ENCODE data around the gene APOL3. TPM values are rescaled to one million over a fixed set of nuclear protein-coding genes. Genes with fewer than 3 reads are reported as not detected.

Gene APOL3
- total RNA-seq, 1 experiment from 2014 or later, result 3.2 TPM

DNA sequence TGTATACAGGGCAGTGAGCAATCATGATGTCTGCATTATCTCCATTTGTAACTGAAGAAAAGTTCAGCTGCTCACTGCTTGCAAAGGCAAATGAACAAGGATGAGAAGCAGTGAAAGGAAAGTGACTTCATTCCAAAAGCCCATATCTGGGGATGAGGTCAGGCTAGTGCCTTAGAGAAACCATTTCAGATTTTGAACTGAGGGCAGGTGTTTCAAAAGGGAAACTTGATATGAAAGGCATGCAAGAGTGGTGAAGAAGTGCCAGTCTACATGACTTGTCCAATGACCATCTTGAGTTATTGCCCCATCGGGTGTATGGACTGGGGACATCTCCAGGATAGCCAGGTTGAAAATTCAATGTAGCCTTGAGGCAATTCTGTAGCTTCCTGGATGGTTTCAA lies 48.4 kb upstream of the APOL3 start:
- intact Hi-C loops (cut with micrococcal nuclease; ENCODE audit: unreplicated experiment) (no loop called here), in situ Hi-C loops (cut with HindIII; ENCODE audit: low pct_unique_long_range_greater_than_20kb, low sequenced_read_pairs) (no loop called here)
- no peaks in the 10 kb centered on the region for H3K4me1 ChIP-seq (ENCODE audit: control insufficient read depth, insufficient read depth, low read length)
- no peak overlapping the region for H3K27ac ChIP-seq (ENCODE audit: low read length)
- DNase-seq (ENCODE audit: low read depth, low spot score) (no peak), ATAC-seq (no peak)
- no TSS peak for BruUV-seq (replicated peaks)
- no peak overlapping the region for H3K4me3 ChIP-seq (ENCODE audit: low read depth in 2 of 2, low read length in 2 of 2)
- H3K36me3 ChIP-seq (ENCODE audit: control insufficient read depth, insufficient read depth, low read length), result no peaks in the 10 kb centered on the region
- no peak for TF ChIP-seq SIN3A (IDR thresholded peaks at IDR 0.05; ENCODE audit: borderline replicate concordance, insufficient read depth, low read depth, low read length)
- TF ChIP-seq, protein P1, sequence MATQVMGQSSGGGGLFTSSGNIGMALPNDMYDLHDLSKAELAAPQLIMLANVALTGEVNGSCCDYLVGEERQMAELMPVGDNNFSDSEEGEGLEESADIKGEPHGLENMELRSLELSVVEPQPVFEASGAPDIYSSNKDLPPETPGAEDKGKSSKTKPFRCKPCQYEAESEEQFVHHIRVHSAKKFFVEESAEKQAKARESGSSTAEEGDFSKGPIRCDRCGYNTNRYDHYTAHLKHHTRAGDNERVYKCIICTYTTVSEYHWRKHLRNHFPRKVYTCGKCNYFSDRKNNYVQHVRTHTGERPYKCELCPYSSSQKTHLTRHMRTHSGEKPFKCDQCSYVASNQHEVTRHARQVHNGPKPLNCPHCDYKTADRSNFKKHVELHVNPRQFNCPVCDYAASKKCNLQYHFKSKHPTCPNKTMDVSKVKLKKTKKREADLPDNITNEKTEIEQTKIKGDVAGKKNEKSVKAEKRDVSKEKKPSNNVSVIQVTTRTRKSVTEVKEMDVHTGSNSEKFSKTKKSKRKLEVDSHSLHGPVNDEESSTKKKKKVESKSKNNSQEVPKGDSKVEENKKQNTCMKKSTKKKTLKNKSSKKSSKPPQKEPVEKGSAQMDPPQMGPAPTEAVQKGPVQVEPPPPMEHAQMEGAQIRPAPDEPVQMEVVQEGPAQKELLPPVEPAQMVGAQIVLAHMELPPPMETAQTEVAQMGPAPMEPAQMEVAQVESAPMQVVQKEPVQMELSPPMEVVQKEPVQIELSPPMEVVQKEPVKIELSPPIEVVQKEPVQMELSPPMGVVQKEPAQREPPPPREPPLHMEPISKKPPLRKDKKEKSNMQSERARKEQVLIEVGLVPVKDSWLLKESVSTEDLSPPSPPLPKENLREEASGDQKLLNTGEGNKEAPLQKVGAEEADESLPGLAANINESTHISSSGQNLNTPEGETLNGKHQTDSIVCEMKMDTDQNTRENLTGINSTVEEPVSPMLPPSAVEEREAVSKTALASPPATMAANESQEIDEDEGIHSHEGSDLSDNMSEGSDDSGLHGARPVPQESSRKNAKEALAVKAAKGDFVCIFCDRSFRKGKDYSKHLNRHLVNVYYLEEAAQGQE (IDR thresholded peaks at IDR 0.05; ENCODE audit: insufficient read depth in 1 of 2, low read depth in 2 of 2, low read length in 1 of 2), result no peak
- TF ChIP-seq POLR2AphosphoS5 (IDR thresholded peaks at IDR 0.05; ENCODE audit: low read depth, low read length), result no peak
- TF ChIP-seq TCF7L2 (IDR thresholded peaks at IDR 0.05; ENCODE audit: low read depth, low read length), result no peak
- TF ChIP-seq CTCF (IDR thresholded peaks at IDR 0.05), result no peak
- CTCF ChIA-PET, result no interaction called here
- no peaks in the 10 kb centered on the region for H3K27me3 ChIP-seq (ENCODE audit: control insufficient read depth, insufficient read depth, low read length)
- no peaks in the 10 kb centered on the region for H3K9me3 ChIP-seq (ENCODE audit: control insufficient read depth, insufficient read depth, low read depth, low read length)
- POLR2A ChIA-PET, result interaction anchor here (0.6 kb wide), 1 partner anchor 47 kb away, joined by 4 read pairs; no protein-coding TSS in a partner anchor

- ChIA-PET CTCF (no interaction called here), POLR2A (no interaction called here)
- intact Hi-C loops (cut with micrococcal nuclease; ENCODE audit: unreplicated experiment), result no loop called here
- Histone ChIP-seq H3K36me3 (ENCODE audit: control insufficient read depth, insufficient read depth, low read length) (no peaks in the 10 kb centered on the region), H3K9me3 (ENCODE audit: control insufficient read depth, insufficient read depth, low read depth, low read length) (no peaks in the 10 kb centered on the region), H3K27ac (ENCODE audit: low read length) (no peak overlapping the region), H3K4me1 (ENCODE audit: control insufficient read depth, insufficient read depth, low read length) (no peaks in the 10 kb centered on the region), H3K27me3 (ENCODE audit: control insufficient read depth, insufficient read depth, low read length) (no peaks in the 10 kb centered on the region), H3K4me3 (ENCODE audit: low read depth in 2 of 2, low read length in 2 of 2) (no peak overlapping the region)
- TF ChIP-seq CTCF (IDR thresholded peaks at IDR 0.05), result no peak
- no peak for TF ChIP-seq SIN3A (IDR thresholded peaks at IDR 0.05; ENCODE audit: borderline replicate concordance, insufficient read depth, low read depth, low read length)
- DNase-seq (ENCODE audit: low read depth, low spot score), result no peak
- in situ Hi-C loops (cut with HindIII; ENCODE audit: low pct_unique_long_range_greater_than_20kb, low sequenced_read_pairs), result no loop called here
- ATAC-seq, result no peak
- no TSS peak for BruUV-seq (replicated peaks)
Observed at GRCh38 chr22:36208162-36208765, 47.7 kb upstream of the APOL3 start.
